Measurements from ENCODE around the gene LRP1B. TPM values are rescaled to one million over a fixed set of nuclear protein-coding genes. Genes with fewer than 3 reads are reported as not detected.

Gene LRP1B
- total and polyA plus RNA-seq, 2 donors (not counting 1 experiment from before 2014, with no cell fraction given): not detected

DNA sequence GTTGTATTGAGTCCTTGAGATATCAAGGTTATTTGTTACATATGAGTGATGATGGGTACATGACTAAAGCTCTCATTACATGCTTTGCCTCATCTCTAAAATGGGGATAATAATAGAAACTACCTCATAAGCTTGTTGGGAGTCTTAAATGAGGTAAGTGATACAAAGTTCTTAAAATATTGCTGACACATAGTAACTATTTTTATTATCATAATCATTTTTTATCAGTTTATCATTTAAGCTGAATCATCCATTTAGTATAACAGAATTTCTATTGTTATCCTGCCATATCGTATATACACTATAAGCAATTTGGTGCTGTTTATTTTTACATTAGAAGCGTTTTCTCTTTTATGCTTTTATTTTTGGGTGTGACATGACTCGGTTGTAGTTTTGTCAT is 871.1 kb downstream of the LRP1B start:
- H4K20me1 ChIP-seq (ENCODE audit: control insufficient read depth, insufficient read depth, low read length, poor library complexity, severe bottlenecking): no peaks in the 10 kb centered on the region
- Mint-ChIP-seq H3K4me1 (no peaks in the 10 kb centered on the region), H3K27ac (no peak overlapping the region), H3K4me3 (no peak overlapping the region), H3K9me3 (ENCODE audit: insufficient read depth) (peaks cover 2% of the 10 kb centered on the region), H3K27me3 (no peaks in the 10 kb centered on the region)
- H3K4me1 ChIP-seq (ENCODE audit: control insufficient read depth in 2 of 2, insufficient read depth in 2 of 2, low read length in 2 of 2): no peaks in the 10 kb centered on the region
- ChIA-PET POLR2A (no interaction called here), CTCF (no interaction called here)
- no peaks in the 10 kb centered on the region for H3K36me3 ChIP-seq (replicated peaks in 1 of 2; ENCODE audit: control extremely low read depth in 1 of 2, control insufficient read depth in 1 of 2, extremely low read depth in 1 of 2, insufficient read depth in 2 of 2, low read length in 1 of 2)
- H2AFZ ChIP-seq (ENCODE audit: insufficient read depth, low read depth, low read length, poor library complexity, severe bottlenecking): no peak overlapping the region
- H3K27me3 ChIP-seq (replicated peaks in 1 of 4; ENCODE audit: control extremely low read depth in 1 of 4, control insufficient read depth in 3 of 4, insufficient read depth in 4 of 4, low read length in 3 of 4): no peaks in the 10 kb centered on the region
- TF ChIP-seq, protein P1, sequence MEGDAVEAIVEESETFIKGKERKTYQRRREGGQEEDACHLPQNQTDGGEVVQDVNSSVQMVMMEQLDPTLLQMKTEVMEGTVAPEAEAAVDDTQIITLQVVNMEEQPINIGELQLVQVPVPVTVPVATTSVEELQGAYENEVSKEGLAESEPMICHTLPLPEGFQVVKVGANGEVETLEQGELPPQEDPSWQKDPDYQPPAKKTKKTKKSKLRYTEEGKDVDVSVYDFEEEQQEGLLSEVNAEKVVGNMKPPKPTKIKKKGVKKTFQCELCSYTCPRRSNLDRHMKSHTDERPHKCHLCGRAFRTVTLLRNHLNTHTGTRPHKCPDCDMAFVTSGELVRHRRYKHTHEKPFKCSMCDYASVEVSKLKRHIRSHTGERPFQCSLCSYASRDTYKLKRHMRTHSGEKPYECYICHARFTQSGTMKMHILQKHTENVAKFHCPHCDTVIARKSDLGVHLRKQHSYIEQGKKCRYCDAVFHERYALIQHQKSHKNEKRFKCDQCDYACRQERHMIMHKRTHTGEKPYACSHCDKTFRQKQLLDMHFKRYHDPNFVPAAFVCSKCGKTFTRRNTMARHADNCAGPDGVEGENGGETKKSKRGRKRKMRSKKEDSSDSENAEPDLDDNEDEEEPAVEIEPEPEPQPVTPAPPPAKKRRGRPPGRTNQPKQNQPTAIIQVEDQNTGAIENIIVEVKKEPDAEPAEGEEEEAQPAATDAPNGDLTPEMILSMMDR (IDR thresholded peaks at IDR 0.05): no peak
- no peak for TF ChIP-seq EZH2 (IDR thresholded peaks at IDR 0.05; ENCODE audit: borderline replicate concordance, insufficient read depth, low read depth, low read length, poor library complexity, severe bottlenecking)
- ATAC-seq (ENCODE audit: low read depth) (no peak), DNase-seq (no peak)
- H3K9me3 ChIP-seq (ENCODE audit: control extremely low read depth in 1 of 3, control insufficient read depth in 2 of 3, insufficient read depth in 1 of 3, low read length in 2 of 3): peaks cover 0 to 2% (median 0%) of the 10 kb centered on the region in 3 donors
- no peak overlapping the region for H3K27ac ChIP-seq (ENCODE audit: low read length in 2 of 2)
- no peaks in the 10 kb centered on the region for H3K79me2 ChIP-seq (ENCODE audit: control insufficient read depth, insufficient read depth, low read length)
- no peak overlapping the region for H3K4me2 ChIP-seq (replicated peaks; ENCODE audit: low read depth, low read length, poor library complexity, severe bottlenecking)
- H3K4me3 ChIP-seq (ENCODE audit: control extremely low read depth in 1 of 5, extremely low read depth in 1 of 5, insufficient read depth in 1 of 5, low read depth in 2 of 5, low read length in 4 of 5): no peak overlapping the region
- no peak overlapping the region for H3K9ac ChIP-seq (ENCODE audit: low read length)
- intact Hi-C loops (cut with micrococcal nuclease): no loop called here
- WGBS (ENCODE audit: insufficient coverage): no CpG with 5 or more reads among the region's 3 CpGs

DNA sequence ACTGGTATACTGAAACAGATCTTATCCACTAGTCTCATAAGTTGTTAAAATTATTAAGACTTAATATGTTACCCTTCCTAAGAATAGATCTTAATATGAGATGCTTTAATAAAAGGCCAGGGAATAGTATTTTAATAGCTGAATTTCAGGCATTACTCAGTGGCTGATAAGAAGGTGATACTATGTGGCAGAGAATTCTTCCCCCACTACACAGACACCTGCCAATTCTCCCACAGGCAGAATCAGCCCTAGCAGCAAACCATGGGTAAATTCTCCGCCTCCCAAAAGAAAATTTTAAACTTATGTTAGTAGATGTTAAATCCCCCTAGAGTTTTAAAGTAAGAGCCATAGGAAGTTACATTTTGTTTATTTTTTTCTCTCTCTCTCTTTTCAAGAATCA is 888.8 kb downstream of the LRP1B start:
- no peak overlapping the region for H2AFZ ChIP-seq (ENCODE audit: insufficient read depth, low read depth, low read length, poor library complexity, severe bottlenecking)
- no peak overlapping the region for H3K27ac ChIP-seq (ENCODE audit: low read length in 2 of 2)
- Mint-ChIP-seq H3K27ac (no peak overlapping the region), H3K4me1 (no peaks in the 10 kb centered on the region), H3K4me3 (no peak overlapping the region), H3K27me3 (no peaks in the 10 kb centered on the region), H3K9me3 (ENCODE audit: insufficient read depth) (no peaks in the 10 kb centered on the region)
- no peaks in the 10 kb centered on the region for H3K36me3 ChIP-seq (replicated peaks in 1 of 2; ENCODE audit: control extremely low read depth in 1 of 2, control insufficient read depth in 1 of 2, extremely low read depth in 1 of 2, insufficient read depth in 2 of 2, low read length in 1 of 2)
- H3K79me2 ChIP-seq (ENCODE audit: control insufficient read depth, insufficient read depth, low read length): no peaks in the 10 kb centered on the region
- H3K27me3 ChIP-seq (replicated peaks in 1 of 4; ENCODE audit: control extremely low read depth in 1 of 4, control insufficient read depth in 3 of 4, insufficient read depth in 4 of 4, low read length in 3 of 4): no peaks in the 10 kb centered on the region
- TF ChIP-seq, protein P1 (IDR thresholded peaks at IDR 0.05): no peak
- TF ChIP-seq EZH2 (IDR thresholded peaks at IDR 0.05; ENCODE audit: borderline replicate concordance, insufficient read depth, low read depth, low read length, poor library complexity, severe bottlenecking): no peak
- intact Hi-C loops (cut with micrococcal nuclease): no loop called here
- ChIA-PET POLR2A (no interaction called here), CTCF (no interaction called here)
- no peak overlapping the region for H3K4me2 ChIP-seq (replicated peaks; ENCODE audit: low read depth, low read length, poor library complexity, severe bottlenecking)
- no peak overlapping the region for H3K4me3 ChIP-seq (ENCODE audit: control extremely low read depth in 1 of 5, extremely low read depth in 1 of 5, insufficient read depth in 1 of 5, low read depth in 2 of 5, low read length in 4 of 5)
- ATAC-seq (ENCODE audit: low read depth) (no peak), DNase-seq (no peak)
- H3K4me1 ChIP-seq (ENCODE audit: control insufficient read depth in 2 of 2, insufficient read depth in 2 of 2, low read length in 2 of 2): no peaks in the 10 kb centered on the region
- WGBS (ENCODE audit: insufficient coverage): no CpG with 5 or more reads among the region's 1 CpG
- no peak overlapping the region for H3K9ac ChIP-seq (ENCODE audit: low read length)
- H4K20me1 ChIP-seq (ENCODE audit: control insufficient read depth, insufficient read depth, low read length, poor library complexity, severe bottlenecking): no peaks in the 10 kb centered on the region
- H3K9me3 ChIP-seq (ENCODE audit: control extremely low read depth in 1 of 3, control insufficient read depth in 2 of 3, insufficient read depth in 1 of 3, low read length in 2 of 3): no peaks in the 10 kb centered on the region
